Bronchial epithelial cell (primary cell): Measurements from ENCODE around the gene TWIST2. TPM values are rescaled to one million over a fixed set of nuclear protein-coding genes. Genes with fewer than 3 reads are reported as not detected.

Experiments used
- DNase-seq: peaks from one replicate; pipeline ENCODE4 v3.0.0-alpha.2; 2010; ENCODE audit warnings: low read depth
- FAIRE-seq: peaks from 2 replicates; lab custom pipeline; 2011; peaks lifted over from hg19 to GRCh38; lab: Jason Lieb, UNC
- H3K27me3 ChIP-seq: 2 replicates; pipeline ENCODE4 v1.5.1; 2011; ENCODE audit warnings: low read length; ENCODE audit not compliant: control insufficient read depth, insufficient read depth
- H3K36me3 ChIP-seq: 2 replicates; pipeline ENCODE4 v1.5.1; 2011; ENCODE audit warnings: low read length; ENCODE audit not compliant: control insufficient read depth, insufficient read depth
- H3K4me3 ChIP-seq: 2 replicates; pipeline ENCODE4 v1.5.1; 2011; ENCODE audit warnings: mild to moderate bottlenecking, low read depth, low read length, control low read depth
- CTCF ChIP-seq: IDR thresholded peaks from 2 replicates; pipeline ENCODE4 v1.5.1; 2011; ENCODE audit warnings: mild to moderate bottlenecking, moderate library complexity, low read length, control low read depth, inconsistent platforms; ENCODE audit not compliant: insufficient read depth, severe bottlenecking
- total RNA-seq: library from RNA; depleted of rRNA; stranded (reverse); fragments of >200 nt; gene quantifications from 2 replicates; pipeline ENCODE4 v1.2.1, GENCODE V29; 2014

Gene TWIST2
- total RNA-seq, 1 donor from 2014 or later = 7.4 TPM

- Histone ChIP-seq H3K4me3 (no peak overlapping the region), H3K27me3 (peaks cover 3% of the 10 kb centered on the region), H3K36me3 (no peaks in the 10 kb centered on the region)
- TF ChIP-seq CTCF = no peak
- FAIRE-seq = no peak
- no peak for DNase-seq
Measured at GRCh38 chr2:238817382-238817781, 30.5 kb upstream of the TWIST2 start.

- FAIRE-seq (no peak), DNase-seq (no peak)
- TF ChIP-seq CTCF = no peak
- H3K4me3 ChIP-seq = no peak overlapping the region
- H3K36me3 ChIP-seq = no peaks in the 10 kb centered on the region
- peaks cover 5% of the 10 kb centered on the region for H3K27me3 ChIP-seq
Measured at GRCh38 chr2:238817891-238818290, 30.0 kb upstream of the TWIST2 start.

GRCh38 chr2:238818561-238818960 lies 29.3 kb upstream of the TWIST2 start:
- H3K36me3 ChIP-seq = no peaks in the 10 kb centered on the region
- H3K4me3 ChIP-seq = no peak overlapping the region
- FAIRE-seq (peak; percentile 62), DNase-seq (peak; percentile 3)
- TF ChIP-seq CTCF = no peak
- H3K27me3 ChIP-seq = peaks cover 5% of the 10 kb centered on the region

GRCh38 chr2:238820197-238820596 lies 27.7 kb upstream of the TWIST2 start:
- DNase-seq = no peak
- Histone ChIP-seq H3K4me3 (no peak overlapping the region), H3K36me3 (no peaks in the 10 kb centered on the region), H3K27me3 (peaks cover 5% of the 10 kb centered on the region)
- no peak for FAIRE-seq
- TF ChIP-seq CTCF = no peak

- no peak for TF ChIP-seq CTCF
- Histone ChIP-seq H3K36me3 (no peaks in the 10 kb centered on the region), H3K4me3 (no peak overlapping the region), H3K27me3 (peaks cover 5% of the 10 kb centered on the region)
- DNase-seq (no peak), FAIRE-seq (peak; percentile 76)
Measured at GRCh38 chr2:238820916-238821315, 27.0 kb upstream of the TWIST2 start.

- H3K27me3 ChIP-seq = peaks cover 3% of the 10 kb centered on the region
- FAIRE-seq (peak; percentile 77), DNase-seq (no peak)
- no peak overlapping the region for H3K4me3 ChIP-seq
- no peak for TF ChIP-seq CTCF
- H3K36me3 ChIP-seq = no peaks in the 10 kb centered on the region
Measured at GRCh38 chr2:238821391-238821790, 26.5 kb upstream of the TWIST2 start.
